Stimulated activated CD4-positive, alpha-beta T cell treated with anti-CD3 and anti-CD28 coated beads, Interleukin-1b, Interleukin-23, amount 100 ng/mL, for 24 hours (primary cell): ENCODE results near the gene CFAP100.

Experiments used
- DNase-seq, 4 experiments: peaks; one replicate each; pipeline ENCODE4 v3.0.0-alpha.2; 2020; ENCODE audit warnings: low read depth in 4 of 4, low spot score in 1 of 4

CFAP100 gene

DNA sequence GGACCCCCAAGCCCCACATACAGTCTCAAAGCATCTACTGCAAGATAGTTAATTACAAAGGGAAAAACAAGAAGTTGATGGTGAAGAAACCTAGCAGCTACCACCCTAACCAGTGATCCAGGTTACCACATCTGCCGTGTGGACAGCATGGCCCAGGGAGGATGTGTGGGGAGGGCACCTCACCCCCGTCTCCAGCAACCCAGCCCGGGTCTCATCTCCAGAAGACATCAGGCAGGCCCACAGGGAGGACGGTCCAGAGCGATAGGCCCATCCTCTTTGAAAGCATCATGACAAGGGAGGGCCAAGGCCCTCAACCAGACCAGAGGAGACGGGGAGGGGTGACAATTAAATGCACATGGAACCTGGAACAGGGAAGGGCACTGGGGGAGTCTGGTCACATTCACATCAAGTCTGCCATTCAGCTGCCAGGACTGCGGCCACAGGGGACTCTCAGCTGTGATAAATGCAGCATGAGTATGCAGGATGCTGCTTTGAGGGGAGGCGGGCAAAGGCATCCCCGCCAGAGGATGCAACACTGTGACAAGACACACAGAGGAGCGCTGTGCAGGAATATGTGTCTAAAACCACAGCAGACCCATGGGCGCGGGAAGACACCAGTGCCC lies 62.2 kb downstream of the CFAP100 start:
- no peak for DNase-seq

GRCh38 chr3:126459111-126459762 lies 64.5 kb downstream of the CFAP100 start:
- DNase-seq, result no peak

DNA sequence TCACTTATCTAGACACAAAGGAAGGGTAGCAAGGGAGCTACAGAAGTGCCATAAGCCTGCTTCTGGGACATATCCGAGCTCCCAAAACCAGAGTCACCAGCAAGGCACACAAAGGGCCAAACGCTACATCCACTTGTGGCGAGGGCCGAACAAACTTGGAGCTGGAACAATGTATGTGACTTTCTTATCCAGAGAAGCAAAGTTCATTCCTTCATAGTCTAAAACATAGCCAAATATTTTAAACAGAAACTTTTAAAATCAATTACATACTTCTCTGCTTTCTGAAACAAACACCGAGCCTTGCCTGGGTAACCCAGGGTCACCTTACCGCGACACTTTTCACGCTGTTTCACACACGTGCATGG lies 65.0 kb downstream of the CFAP100 start:
- DNase-seq, result no peak

DNA sequence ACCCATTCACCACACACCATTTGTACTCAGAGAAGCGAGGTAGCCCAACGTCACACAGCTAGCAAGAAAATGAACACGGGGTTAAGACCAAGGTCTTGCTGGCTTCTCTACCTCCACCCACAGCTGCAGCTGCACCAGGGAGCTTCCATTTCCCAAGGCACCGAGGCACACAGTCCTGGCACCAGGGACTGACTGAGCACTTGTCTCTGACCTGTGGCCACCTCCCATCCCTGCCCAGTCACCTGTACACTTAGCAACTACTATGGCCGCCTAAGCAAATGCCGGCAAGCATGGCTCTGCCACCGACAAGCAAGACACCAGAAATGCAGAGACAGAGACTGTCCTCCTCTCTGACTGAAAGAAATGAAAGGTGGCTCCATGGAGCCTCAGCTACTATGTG lies 65.7 kb downstream of the CFAP100 start:
- no peak for DNase-seq

GRCh38 chr3:126461450-126462070 lies 66.9 kb downstream of the CFAP100 start:
- no peak for DNase-seq

DNA sequence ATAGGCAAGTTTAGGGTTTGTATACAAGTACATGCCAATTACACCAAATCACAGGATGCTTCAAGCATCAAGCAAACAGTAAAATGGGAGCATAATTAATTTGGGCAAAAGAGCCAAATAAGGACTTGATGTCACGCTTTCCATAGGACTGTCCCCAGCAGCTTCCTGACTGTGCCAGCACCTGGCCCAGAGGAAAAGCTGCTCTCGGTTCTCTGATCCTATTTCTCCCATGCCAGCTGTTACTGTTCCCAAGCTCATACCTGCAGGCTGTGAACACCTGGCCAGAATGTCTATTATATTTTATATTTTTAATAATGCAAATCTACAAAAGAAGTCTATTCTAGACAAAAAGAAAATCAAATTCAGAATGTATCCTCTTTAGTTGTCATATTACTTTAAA lies 68.8 kb downstream of the CFAP100 start:
- DNase-seq, result no peak

DNA sequence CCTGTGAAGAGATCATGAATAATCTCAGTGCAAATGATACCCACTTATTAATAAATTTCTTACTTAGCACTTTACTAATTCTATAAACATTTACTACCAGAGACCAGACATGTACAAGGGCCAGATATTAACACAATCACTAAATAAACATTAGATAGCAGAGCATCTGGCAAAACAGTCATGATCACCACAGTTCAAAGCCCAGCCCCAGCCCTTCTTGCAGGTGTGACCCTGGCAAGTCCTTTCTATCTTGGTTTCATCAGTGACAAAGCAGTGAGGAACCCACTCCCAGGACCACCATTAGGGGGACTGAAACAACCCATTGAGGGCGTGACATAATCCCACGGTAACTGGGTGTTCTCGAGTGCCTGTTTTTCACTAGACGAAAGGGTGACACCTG lies 69.4 kb downstream of the CFAP100 start:
- DNase-seq, result no peak

DNA sequence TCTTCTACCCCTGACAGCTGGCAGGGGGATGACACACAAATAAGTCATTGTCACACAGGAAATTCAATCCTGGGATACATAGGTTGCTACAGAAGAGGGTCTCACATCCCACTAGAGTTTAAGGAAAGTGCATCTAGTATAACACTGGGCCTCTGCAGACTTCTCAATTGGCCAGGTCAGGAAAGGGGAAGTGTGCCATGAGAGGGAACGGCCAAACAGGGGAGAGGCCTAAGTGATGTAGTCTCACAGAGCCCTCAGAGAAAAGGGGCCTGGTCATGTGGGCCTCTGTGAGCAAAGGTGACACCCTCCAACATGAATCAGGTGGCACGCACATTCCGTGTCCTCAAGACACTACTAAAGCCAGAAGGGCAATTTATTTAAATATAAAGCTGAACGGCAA lies 69.8 kb downstream of the CFAP100 start:
- DNase-seq, result no peak

DNA sequence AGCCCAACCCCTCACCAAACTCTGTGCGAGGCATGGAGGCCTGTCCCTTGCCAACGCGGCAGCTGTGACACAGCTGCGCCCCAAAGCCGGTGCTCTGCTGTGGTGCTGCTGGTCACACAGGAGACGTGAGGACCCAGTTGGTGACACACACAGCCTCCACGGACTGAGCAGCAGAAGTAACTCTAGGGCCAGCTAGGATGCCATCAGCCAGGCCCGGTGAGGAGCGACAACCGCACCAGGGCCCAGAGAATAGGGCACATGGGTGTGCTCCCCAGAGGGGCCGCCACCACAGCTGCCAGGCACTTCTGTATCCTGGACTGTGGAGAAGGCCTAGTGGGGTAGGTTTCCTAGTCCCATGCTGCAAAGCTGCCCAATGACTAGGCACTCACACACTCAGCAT lies 70.3 kb downstream of the CFAP100 start:
- DNase-seq, result no peak

DNA sequence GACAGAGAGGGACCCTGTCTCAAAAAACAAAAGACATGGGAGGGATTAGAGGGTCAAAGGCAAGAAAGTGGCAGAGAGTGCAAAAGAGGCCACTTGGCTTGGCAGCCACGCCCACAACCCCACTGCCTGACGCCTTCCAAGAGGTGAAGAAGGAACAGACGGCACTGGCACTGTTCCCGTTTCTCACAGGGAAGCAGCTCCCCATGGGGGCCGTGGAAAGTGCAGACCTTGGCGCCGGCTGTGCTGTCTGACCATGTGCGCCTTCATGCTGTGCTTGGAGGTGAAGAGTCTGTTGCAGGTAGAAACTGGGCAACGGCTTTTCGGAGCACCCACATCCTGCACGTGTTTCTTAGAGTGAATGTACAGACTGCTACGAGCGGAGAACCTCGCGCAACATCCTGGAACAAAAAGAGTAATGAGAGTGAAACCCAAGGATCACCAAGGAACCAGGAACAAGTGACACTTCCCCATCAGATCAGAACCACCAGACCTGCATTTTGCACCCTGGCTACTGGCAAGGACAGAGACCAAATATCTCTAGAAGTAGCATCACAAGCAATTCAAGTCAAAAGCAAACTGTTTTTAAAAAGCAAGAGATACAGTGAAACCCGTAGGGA lies 71.3 kb downstream of the CFAP100 start:
- no peak for DNase-seq

- DNase-seq, result no peak
Measured at GRCh38 chr3:126466886-126467610, 72.3 kb downstream of the CFAP100 start.

DNA sequence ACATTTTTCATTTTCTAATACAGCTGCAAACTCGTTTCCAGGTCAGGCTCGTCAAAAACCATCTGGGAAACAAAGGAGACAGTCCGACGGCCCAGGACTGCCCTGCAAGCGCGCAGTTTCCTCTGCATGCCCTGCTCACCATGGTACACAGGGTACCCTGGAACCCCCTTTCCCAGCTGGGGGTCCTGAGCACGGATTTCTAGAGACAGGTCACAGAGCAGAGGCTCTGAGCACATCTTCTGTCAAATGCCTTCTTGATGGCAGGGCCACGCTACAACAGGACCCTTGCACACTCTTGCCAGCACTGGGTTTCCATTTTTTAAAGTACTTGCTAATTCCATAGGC lies 72.9 kb downstream of the CFAP100 start:
- no peak for DNase-seq

DNA sequence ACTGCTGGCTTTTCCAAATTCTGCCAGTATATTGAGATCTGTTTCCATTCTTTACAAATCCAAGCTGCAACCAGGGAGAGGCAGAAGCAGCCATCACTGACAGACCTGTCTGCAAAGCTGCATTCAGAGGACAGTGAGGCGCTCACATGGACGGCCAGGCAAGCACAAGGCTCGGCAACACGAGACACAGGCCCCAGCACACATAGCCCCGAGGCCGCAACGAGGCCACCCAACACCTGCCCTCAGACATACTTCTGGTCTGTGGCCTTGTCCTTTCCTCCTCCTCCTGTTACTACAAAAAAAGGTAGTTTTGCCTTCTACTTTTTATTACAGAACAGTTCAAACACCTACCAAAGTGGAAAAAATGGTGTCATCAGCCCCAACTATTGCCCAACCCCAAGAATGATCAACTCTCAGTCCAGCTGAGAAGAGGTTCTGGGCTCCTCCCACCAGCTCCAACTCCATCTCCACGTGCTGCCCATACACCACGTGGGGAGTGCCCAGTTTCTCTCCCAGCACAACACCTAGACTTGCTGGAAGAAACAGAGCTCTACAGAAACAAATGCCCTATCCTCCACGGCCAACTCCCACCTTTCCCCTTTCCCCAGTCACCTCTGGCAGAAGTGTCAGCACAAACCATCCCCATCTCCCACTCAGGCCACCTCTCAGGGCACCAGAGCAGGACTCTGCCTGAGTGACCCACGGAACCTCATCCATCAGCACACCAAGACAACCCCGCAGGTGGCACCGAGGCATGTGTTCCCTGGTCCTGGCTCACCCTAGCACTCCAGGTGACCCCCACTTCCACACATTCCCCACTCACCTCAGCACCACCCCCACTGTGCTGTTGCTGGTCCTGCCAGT lies 73.6 kb downstream of the CFAP100 start:
- no peak for DNase-seq

DNA sequence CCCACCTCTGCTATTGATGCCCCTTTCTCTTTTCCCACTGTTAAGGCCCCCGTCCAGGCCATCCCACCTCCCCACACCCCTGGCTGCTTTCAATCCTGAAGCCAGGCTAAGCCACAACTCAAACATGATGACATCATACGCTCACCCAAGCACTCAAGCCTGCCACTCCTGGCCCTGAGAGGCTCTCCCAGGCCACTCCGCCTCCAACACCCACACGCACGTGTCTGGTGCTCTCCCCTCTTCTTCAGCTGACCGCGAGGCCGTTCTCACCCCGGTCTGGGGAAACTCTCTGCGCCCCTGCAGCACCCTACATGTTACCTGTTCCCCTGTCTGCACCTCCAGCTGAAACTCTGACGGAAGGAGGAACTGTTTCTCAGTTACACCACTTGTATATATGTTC lies 74.8 kb downstream of the CFAP100 start:
- no peak for DNase-seq

GRCh38 chr3:126472277-126473006 lies 77.7 kb downstream of the CFAP100 start:
- DNase-seq, result no peak

DNA sequence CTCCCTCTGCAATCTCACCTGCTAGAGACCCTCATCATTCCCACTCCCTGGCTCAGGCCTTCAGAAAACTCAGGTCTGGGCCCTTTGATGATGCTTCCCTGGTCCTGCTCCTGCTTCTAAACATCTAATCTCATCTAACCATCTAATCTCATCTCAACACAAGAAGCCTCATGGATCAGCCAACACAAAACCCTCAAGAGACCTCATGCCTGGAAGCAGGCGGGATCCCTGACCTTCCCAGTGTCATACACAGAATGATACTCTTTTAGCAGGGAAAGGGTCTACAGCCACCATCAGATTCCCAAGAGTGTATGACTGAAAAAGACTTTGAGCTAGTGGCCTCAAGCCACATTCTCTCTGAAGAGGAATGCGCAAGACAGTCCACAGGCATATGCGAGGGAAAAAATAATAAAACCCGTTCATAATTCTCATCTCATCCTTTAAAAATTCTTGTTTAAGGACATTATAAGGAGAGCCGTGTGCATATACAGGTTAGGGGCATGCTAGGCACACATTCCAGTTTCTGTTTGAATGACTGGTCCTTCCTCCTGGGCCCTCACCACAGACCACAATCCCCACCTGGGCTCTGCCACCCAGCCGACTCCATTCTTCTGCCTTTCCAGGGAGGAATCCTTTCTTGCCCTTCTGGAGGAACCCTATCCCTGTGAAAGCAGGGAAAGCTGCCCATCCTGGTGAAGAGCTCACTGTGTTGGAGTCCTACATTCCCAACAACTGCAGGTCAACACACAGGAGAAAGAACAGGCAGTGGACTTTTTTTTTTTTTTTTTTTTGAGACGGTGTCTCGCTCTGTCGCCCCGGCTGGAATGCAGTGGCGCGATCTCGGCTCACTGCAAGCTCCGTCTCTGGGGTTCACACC lies 78.8 kb downstream of the CFAP100 start:
- no peak for DNase-seq

- peak in 3 of 4 experiments; percentile 13 to 20 (median 16) for DNase-seq
Measured at GRCh38 chr3:126474498-126475412, 80.0 kb downstream of the CFAP100 start.
